HepG2 (cell line): ENCODE results near the gene MAP3K9. TPM values are rescaled to one million over a fixed set of nuclear protein-coding genes. Genes with fewer than 3 reads are reported as not detected.

Source experiments
- ATAC-seq: fragments of 200-7000 bp; cut with Tn5 transposase; 3 replicates; pipeline ENCODE4 v1.9.1; 2020; ENCODE audit warnings: mild to moderate bottlenecking, moderate library complexity
- BruUV-seq: library from RNA; stranded (reverse); fragments of 400-500 nt; replicated peaks from 2 replicates; lab custom pipeline; 2021; lab: Mats Ljungman, UMichigan
- CTCF ChIA-PET: fragments of 300-600 bp; formaldehyde crosslinking; extraction: SDS; loops from one replicate; lab custom pipeline; 2021; ENCODE audit warnings: low total read pairs, inconsistent platforms, low intra/inter-chr PET ratio; lab: Yijun Ruan, JAX
- POLR2A ChIA-PET: fragments of 350-600 bp; sonication (Branson Sonifier 250); formaldehyde crosslinking; loops from one replicate; lab custom pipeline; 2020; ENCODE audit warnings: antibody characterized with exemption, inconsistent platforms; lab: Yijun Ruan, JAX
- DNase-seq: peaks from one replicate; pipeline ENCODE4 v3.0.0-alpha.2; 2015; ENCODE audit warnings: low spot score
- FAIRE-seq: peaks from 3 replicates; lab custom pipeline; 2011; peaks lifted over from hg19 to GRCh38; lab: Jason Lieb, UNC
- H2AFZ ChIP-seq: one replicate; pipeline ENCODE4 v1.6.1; 2011; ENCODE audit warnings: low read length, inconsistent platforms
- H3K27ac ChIP-seq: fragments of 300-600 bp; 3 replicates; pipeline ENCODE4 v1.8.0; 2011; ENCODE audit warnings: mixed run types, mild to moderate bottlenecking, mixed read lengths, low read length, inconsistent platforms; ENCODE audit not compliant: insufficient read depth; ENCODE audit errors: extremely low read length
- H3K27me3 ChIP-seq, 2 experiments: fragments of 200-600 bp in 1 of 2; 2 replicates in 1 of 2; 3 replicates in 1 of 2; pipeline versions ENCODE4 v1.6.0 to v1.8.0; 2011; ENCODE audit warnings: low read length in 2 of 2, mild to moderate bottlenecking in 2 of 2, moderate library complexity in 2 of 2, inconsistent platforms in 1 of 2; ENCODE audit not compliant: insufficient read depth in 2 of 2, control insufficient read depth in 1 of 2
- H3K36me3 ChIP-seq, 2 experiments: fragments of 200-600 bp in 1 of 2; replicated peaks in 1 of 2; 2 replicates in 1 of 2; 3 replicates in 1 of 2; pipeline versions ENCODE4 v1.5.1 to v1.8.0; 2011; ENCODE audit warnings: low read length in 2 of 2, inconsistent platforms in 1 of 2; ENCODE audit not compliant: insufficient read depth in 2 of 2, control insufficient read depth in 1 of 2
- H3K4me1 ChIP-seq: 2 replicates; pipeline ENCODE4 v1.5.1; 2012; ENCODE audit warnings: low read length, inconsistent platforms; ENCODE audit not compliant: insufficient read depth
- H3K4me2 ChIP-seq: 2 replicates; pipeline ENCODE4 v1.6.0; 2011; ENCODE audit warnings: low read depth, low read length, inconsistent platforms
- H3K4me3 ChIP-seq, 3 experiments: fragments of 200-600 bp in 1 of 3; sonication (generic), shearing (Covaris generic) in 1 of 3; replicated peaks in 1 of 3; 2 replicates each; pipeline ENCODE4 v1.5.1; 2011 to 2016; ENCODE audit warnings: low read length in 3 of 3, inconsistent platforms in 2 of 3, low read depth in 2 of 3, mild to moderate bottlenecking in 2 of 3, control low read depth in 1 of 3, mixed read lengths in 1 of 3; ENCODE audit not compliant: insufficient read depth in 1 of 3
- H3K79me2 ChIP-seq: one replicate; pipeline ENCODE4 v1.6.1; 2011; ENCODE audit warnings: low read length, inconsistent platforms; ENCODE audit not compliant: insufficient read depth
- H3K9ac ChIP-seq: 2 replicates; pipeline ENCODE4 v1.6.0; 2011; ENCODE audit warnings: mild to moderate bottlenecking, low read depth, low read length, inconsistent platforms; ENCODE audit not compliant: insufficient read depth
- H3K9me3 ChIP-seq: 2 replicates; pipeline ENCODE4 v1.5.1; 2012; ENCODE audit warnings: mild to moderate bottlenecking, low read length
- H4K20me1 ChIP-seq: 2 replicates; pipeline ENCODE4 v1.6.0; 2011; ENCODE audit warnings: inconsistent platforms, mild to moderate bottlenecking, low read length, moderate library complexity; ENCODE audit not compliant: insufficient read depth
- ELF3 ChIP-seq: IDR thresholded peaks from 2 replicates; pipeline ENCODE4 v1.6.1; 2016; ENCODE audit warnings: missing genetic modification reagents, missing compliant biosample characterization
- ETS1 ChIP-seq: sonication (generic); formaldehyde crosslinking; IDR thresholded peaks from 2 replicates; pipeline ENCODE4 v1.4.0; 2020; ENCODE audit warnings: missing genetic modification reagents
- FOSL1 ChIP-seq: sonication (generic); formaldehyde crosslinking; IDR thresholded peaks from 2 replicates; pipeline ENCODE4 v1.9.0; 2021; ENCODE audit warnings: missing genetic modification reagents, borderline replicate concordance
- HNRNPUL1 ChIP-seq: fragments of 200-400 bp; formaldehyde crosslinking; IDR thresholded peaks from 2 replicates; pipeline ENCODE4 v1.6.1; 2017; ENCODE audit warnings: low read depth, mild to moderate bottlenecking, low read length, moderate library complexity
- KMT2A ChIP-seq: sonication (generic); formaldehyde crosslinking; IDR thresholded peaks from 2 replicates; pipeline ENCODE4 v1.4.0; 2020; ENCODE audit warnings: missing genetic modification reagents
- SNRNP70 ChIP-seq: fragments of 200-400 bp; formaldehyde crosslinking; IDR thresholded peaks from 2 replicates; pipeline ENCODE4 v1.6.1; 2017; ENCODE audit warnings: mild to moderate bottlenecking, low read depth, low read length, moderate library complexity
- TRIM22 ChIP-seq: fragments of 450-650 bp; IDR thresholded peaks from 2 replicates; pipeline ENCODE4 v1.6.1; 2017
- U2AF2 ChIP-seq: fragments of 200-400 bp; formaldehyde crosslinking; IDR thresholded peaks from 2 replicates; pipeline ENCODE4 v1.6.1; 2017; ENCODE audit warnings: low read depth, mild to moderate bottlenecking, low read length
- ZBTB21 ChIP-seq: sonication (generic); formaldehyde crosslinking; IDR thresholded peaks from 2 replicates; pipeline ENCODE4 v1.4.0; 2020; ENCODE audit warnings: missing genetic modification reagents
- ZNF24 ChIP-seq: fragments of 450-650 bp; IDR thresholded peaks from 2 replicates; pipeline ENCODE4 v1.6.1; 2017; ENCODE audit warnings: antibody characterized with exemption, mild to moderate bottlenecking
- WGBS: methylation state at CpG from one replicate; pipeline ENCODE4 v1.1.6; 2017; ENCODE audit warnings: low lambda C conversion rate; 5-methylcytosine and 5-hydroxymethylcytosine counted together
- in situ Hi-C: cut with HindIII; loops from 2 replicates; pipeline ENCODE4 v1.10.0; 2017; ENCODE audit warnings: low pct_unique_long_range_greater_than_20kb; ENCODE audit not compliant: extremely low pct_ligation_motif_present
- intact Hi-C: fragments of 100-400 bp; cut with micrococcal nuclease; formaldehyde crosslinking; loops from one replicate; pipeline ENCODE4 v1.10.0; 2022; ENCODE audit not compliant: unreplicated experiment
- polyA plus RNA-seq, 8 experiments: library from polyadenylated mRNA; depleted of rRNA in 3 of 8; stranded (reverse) in 7 of 8; unstranded in 1 of 8; fragments of >200 nt; fragmentation: Illumina TruSeq in 4 of 8; extraction: Trizol in 4 of 8; gene quantifications; 2 replicates each; pipeline versions ENCODE4 v1.2.1 to v1.2.3, GENCODE V29; 2011 to 2016; ENCODE audit warnings: low read depth in 4 of 8, missing spikeins in 1 of 8, mixed read lengths in 1 of 8; ENCODE audit not compliant: insufficient read depth in 1 of 8
- total RNA-seq, 5 experiments: library from RNA; depleted of rRNA; stranded (reverse); fragments of >200 nt; fragmentation: Illumina TruSeq; extraction: Trizol; gene quantifications; 2 replicates each; pipeline ENCODE4 v1.2.3, GENCODE V29; 2016; ENCODE audit warnings: low read depth in 1 of 5
- TF ChIP-seq, protein P1 (sequence below): sonication (generic); formaldehyde crosslinking; conservative IDR thresholded peaks from 2 replicates; pipeline ENCODE4 v1.8.0; 2022; ENCODE audit warnings: missing genetic modification reagents
- TF ChIP-seq, protein P2 (sequence below): sonication (generic); formaldehyde crosslinking; IDR thresholded peaks from 2 replicates; pipeline ENCODE4 v1.4.0; 2020; ENCODE audit warnings: mild to moderate bottlenecking, missing genetic modification reagents

Gene MAP3K9
- total and polyA plus RNA-seq, 2 of the 13 experiments (the other 11 are each of a cell fraction or from before 2014, with no cell fraction given) = 4.3 to 4.5 TPM

DNA sequence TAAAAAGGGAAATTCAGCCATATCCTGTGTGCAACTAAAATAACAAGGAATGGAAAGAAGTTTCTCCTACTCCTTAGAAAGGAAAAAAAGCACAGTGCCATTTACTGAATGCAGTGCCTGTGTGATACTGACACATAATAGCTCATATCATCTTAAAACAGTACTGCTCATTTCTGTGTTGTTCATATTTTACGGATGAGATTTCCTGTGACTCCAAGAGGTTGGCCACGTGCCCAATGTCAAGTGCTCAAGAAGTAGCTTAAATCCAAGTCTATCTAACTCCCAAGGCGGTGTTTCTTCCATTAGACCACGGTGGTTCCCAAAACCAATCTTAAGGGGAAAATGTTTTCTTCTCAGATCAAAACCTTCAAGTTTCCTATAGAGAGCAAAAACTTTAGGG, 20.0 kb downstream of the MAP3K9 start:
- DNase-seq (no peak), FAIRE-seq (no peak), ATAC-seq (no peak)
- Histone ChIP-seq H3K79me2 (peaks cover 4% of the 10 kb centered on the region), H2AFZ (no peak overlapping the region), H3K4me1 (peaks cover 7% of the 10 kb centered on the region), H4K20me1 (no peaks in the 10 kb centered on the region), H3K27me3 (no peaks in the 10 kb centered on the region), H3K4me3 (no peak overlapping the region), H3K9ac (no peak overlapping the region), H3K36me3 (peaks cover 18 to 38% of the 10 kb centered on the region in 2 experiments; a peak in 4 of 5 replicates), H3K4me2 (no peak overlapping the region), H3K27ac (no peak overlapping the region), H3K9me3 (no peaks in the 10 kb centered on the region)
- CTCF ChIA-PET = no interaction called here
- no TSS peak for BruUV-seq
- intact Hi-C loops = no loop called here
- 94% methylated on average over 4 of the region's 4 CpGs for WGBS
- in situ Hi-C loops = no loop called here
- POLR2A ChIA-PET = no interaction called here
- TF ChIP-seq, protein P1, sequence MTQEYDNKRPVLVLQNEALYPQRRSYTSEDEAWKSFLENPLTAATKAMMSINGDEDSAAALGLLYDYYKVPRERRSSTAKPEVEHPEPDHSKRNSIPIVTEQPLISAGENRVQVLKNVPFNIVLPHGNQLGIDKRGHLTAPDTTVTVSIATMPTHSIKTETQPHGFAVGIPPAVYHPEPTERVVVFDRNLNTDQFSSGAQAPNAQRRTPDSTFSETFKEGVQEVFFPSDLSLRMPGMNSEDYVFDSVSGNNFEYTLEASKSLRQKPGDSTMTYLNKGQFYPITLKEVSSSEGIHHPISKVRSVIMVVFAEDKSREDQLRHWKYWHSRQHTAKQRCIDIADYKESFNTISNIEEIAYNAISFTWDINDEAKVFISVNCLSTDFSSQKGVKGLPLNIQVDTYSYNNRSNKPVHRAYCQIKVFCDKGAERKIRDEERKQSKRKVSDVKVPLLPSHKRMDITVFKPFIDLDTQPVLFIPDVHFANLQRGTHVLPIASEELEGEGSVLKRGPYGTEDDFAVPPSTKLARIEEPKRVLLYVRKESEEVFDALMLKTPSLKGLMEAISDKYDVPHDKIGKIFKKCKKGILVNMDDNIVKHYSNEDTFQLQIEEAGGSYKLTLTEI (CRISPR knock-in tag) = no peak
- TF ChIP-seq, protein P2, sequence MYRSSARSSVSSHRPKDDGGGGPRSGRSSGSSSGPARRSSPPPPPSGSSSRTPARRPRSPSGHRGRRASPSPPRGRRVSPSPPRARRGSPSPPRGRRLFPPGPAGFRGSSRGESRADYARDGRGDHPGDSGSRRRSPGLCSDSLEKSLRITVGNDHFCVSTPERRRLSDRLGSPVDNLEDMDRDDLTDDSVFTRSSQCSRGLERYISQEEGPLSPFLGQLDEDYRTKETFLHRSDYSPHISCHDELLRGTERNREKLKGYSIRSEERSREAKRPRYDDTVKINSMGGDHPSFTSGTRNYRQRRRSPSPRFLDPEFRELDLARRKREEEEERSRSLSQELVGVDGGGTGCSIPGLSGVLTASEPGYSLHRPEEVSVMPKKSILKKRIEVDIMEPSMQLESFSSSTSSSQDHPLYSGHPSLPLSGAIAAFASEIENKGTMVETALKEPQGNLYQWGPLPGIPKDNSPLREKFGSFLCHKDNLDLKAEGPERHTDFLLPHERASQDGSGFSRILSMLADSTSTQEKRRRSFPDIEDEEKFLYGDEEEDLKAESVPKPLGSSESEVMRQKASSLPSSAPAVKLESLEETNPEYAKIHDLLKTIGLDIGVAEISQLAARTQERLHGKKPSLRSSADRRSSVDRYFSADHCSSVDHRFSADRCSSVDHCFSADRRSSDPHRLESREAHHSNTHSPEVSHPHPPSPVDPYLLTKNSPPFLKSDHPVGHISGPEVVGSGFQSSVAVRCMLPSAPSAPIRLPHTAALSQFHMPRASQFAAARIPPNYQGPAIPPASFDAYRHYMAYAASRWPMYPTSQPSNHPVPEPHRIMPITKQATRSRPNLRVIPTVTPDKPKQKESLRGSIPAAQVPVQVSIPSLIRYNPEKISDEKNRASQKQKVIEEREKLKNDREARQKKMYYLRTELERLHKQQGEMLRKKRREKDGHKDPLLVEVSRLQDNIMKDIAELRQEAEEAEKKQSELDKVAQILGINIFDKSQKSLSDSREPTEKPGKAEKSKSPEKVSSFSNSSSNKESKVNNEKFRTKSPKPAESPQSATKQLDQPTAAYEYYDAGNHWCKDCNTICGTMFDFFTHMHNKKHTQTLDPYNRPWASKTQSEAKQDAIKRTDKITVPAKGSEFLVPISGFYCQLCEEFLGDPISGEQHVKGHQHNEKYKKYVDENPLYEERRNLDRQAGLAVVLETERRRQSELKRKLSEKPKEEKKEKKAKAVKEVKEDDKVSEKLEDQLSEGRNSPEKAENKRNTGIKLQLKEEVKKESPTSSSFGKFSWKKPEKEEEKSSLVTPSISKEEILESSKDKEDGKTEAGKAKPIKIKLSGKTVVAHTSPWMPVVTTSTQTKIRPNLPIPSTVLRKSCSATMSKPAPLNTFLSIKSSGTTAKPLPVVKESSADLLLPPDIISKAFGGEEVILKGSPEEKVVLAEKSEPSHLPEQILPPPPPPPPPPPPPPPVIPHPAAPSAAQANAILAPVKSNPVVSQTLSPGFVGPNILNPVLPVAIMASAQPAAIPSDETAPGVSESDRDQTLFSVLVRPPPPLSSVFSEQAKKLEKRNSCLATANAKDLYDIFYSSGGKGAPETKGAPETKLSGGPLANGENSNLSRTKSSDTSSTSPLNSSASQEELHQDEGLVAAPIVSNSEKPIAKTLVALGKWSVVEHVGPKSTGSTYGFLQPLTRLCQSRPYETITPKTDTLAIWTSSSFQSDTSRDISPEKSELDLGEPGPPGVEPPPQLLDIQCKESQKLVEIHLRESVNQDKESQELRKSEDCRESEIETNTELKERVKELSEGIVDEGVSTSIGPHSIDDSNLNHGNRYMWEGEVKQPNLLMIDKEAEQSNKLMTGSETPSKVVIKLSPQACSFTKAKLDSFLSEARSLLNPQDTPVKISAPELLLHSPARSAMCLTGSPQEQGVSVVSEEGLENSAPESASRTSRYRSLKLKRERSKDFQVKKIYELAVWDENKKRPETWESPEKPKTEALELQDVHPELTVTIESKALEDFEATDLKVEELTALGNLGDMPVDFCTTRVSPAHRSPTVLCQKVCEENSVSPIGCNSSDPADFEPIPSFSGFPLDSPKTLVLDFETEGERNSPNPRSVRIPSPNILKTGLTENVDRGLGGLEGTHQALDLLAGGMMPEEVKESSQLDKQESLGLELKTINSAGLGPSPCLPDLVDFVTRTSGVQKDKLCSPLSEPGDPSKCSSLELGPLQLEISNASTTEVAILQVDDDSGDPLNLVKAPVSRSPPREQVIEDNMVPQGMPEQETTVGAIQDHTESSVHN (CRISPR knock-in tag) = no peak
- TF ChIP-seq ETS1 = no peak
- no peak for TF ChIP-seq SNRNP70
- no peak for TF ChIP-seq U2AF2
- no peak for TF ChIP-seq KMT2A (CRISPR knock-in tag)
- no peak for TF ChIP-seq ZBTB21 (CRISPR knock-in tag)
- TF ChIP-seq ELF3 (CRISPR knock-in tag) = no peak
- no peak for TF ChIP-seq ZNF24
- TF ChIP-seq TRIM22 = no peak
- TF ChIP-seq HNRNPUL1 = no peak
- no peak for TF ChIP-seq FOSL1
